HuH-7.5 (cell line): ENCODE data around the gene PA2G4.
A peak's percentile ranks its signal among the peaks of the same experiment; 100 is the strongest.
"Not testable (repeated sequence)": the region's sequence is repeated elsewhere in the genome, so short reads cannot be mapped to it uniquely, and the experiment has no call there.

Experiments
- DNase-seq: peaks from one replicate; pipeline ENCODE4 v3.0.0; 2011; ENCODE audit warnings: low spot score

Gene PA2G4

DNA sequence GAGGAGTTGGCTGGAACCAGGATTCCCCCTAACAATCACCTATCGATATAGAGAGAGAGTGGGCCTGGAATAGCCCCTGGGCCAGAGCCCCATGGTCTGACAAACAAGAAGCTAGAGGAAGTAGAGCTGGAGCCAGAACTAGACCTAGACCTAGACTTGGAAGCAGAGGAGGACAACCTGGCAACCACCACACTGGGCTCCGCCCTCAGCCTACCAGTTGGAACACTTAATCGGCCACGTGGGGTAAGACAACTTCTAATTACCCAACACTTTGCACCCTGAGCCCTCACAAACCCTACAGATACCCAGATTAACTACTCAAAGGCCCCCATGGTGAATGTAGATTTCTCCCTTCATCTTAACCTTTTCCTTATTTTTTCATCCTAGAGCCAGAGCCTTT is 4.6 kb upstream of the PA2G4 start:
- DNase-seq: no peak

GRCh38 chr12:56101045-56101444 is 3.3 kb upstream of the PA2G4 start:
- no peak for DNase-seq

DNA sequence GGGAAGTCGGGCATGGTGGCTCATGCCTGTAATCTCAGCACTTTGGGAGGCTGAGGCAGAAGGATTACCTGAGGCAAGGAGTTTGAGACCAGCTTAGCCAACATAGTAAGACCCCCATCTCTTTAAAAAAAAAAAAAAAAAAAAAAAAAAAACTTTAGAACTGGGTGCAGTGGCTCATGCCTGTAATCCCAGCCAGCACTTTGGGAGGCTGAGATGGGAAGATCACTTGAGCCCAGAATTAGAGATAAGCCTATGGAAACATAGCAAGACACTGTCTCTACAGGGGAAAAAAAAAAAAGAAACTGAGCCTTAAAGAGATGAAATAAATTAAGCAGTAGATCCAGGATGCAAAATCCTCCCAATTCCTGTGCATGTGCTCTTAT is 1.7 kb upstream of the PA2G4 start:
- no peak for DNase-seq

- DNase-seq: no peak
Observed at GRCh38 chr12:56103066-56103711, 1.2 kb upstream of the PA2G4 start.

- no peak for DNase-seq
Observed at GRCh38 chr12:56103823-56104108, 593 bp upstream of the PA2G4 start.

GRCh38 chr12:56104815-56105608 is 653 bp downstream of the PA2G4 start:
- DNase-seq: no peak

DNA sequence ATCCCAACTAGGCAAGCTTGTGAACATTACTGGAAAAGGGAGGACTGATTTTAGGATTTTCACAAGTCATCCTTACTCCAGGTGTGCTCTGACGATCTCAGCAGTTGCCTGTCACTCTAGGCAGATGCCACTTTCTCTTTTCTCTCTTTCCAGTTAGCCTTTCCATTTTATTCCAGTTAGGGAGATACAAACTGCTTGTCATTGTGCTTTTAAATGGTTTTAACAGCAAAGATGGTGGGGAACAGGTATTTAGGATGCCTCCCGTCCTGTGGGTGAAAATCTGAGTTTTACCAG is 1.2 kb downstream of the PA2G4 start:
- no peak for DNase-seq

GRCh38 chr12:56107242-56107641 is 2.9 kb downstream of the PA2G4 start:
- DNase-seq: no peak

DNA sequence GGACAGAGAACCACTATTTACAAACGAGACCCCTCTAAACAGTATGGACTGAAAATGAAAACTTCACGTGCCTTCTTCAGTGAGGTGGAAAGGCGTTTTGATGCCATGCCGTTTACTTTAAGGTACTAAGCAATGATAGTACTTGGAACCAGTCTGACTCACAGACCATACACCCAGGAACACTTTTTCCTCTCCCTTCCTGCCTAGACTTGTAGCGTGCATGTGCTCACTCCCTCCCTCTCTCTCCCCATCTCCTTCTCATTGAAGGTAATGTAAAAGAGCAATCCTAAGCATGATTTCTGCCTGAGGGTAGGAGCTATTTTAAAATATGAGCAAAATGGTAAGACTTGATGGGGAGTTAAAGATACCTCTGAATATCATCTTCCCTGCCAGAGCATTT is 6.2 kb downstream of the PA2G4 start:
- DNase-seq: no peak

- no peak for DNase-seq
Observed at GRCh38 chr12:56114084-56114483, 9.7 kb downstream of the PA2G4 start.

GRCh38 chr12:56115329-56115728 is 11.0 kb downstream of the PA2G4 start:
- no peak for DNase-seq

DNA sequence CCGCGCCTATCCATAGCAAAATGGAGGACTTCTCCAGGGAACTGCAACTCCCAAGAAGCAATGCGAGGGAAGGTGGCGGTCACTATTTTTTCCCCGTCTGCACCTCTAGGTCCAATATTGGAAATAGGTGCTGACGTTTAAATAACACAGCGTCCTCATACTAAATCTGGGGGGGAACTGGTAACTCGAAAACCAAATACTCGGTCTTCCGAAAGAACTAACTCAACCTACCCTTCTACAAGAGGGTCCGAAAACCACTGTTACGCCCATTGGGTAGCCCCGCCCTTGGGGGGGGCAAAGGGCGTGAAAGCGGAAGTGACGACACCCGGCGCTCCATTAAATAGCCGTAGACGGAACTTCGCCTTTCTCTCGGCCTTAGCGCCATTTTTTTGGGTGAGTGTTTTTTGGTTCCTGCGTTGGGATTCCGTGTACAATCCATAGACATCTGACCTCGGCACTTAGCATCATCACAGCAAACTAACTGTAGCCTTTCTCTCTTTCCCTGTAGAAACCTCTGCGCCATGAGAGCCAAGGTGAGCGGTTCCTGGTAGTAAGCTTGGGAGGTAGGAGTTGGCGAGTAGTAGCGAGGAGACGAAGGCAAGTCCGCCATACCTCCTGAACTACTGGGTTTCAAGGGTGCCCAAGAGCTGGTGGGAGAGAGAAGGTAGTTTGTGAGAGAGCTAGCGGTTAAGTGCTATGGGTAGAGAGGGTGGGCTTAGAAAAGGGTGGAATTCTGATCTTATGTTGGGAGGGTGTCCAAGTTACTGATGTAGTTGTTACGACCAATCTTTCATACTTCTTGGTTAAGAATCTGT is 12.1 kb downstream of the PA2G4 start, which contains the start of gene RPL41:
Gene RPL41 (plus strand): TSS at position 367 of the 815 bp plus-strand sequence.
- DNase-seq: peak; percentile 59

DNA sequence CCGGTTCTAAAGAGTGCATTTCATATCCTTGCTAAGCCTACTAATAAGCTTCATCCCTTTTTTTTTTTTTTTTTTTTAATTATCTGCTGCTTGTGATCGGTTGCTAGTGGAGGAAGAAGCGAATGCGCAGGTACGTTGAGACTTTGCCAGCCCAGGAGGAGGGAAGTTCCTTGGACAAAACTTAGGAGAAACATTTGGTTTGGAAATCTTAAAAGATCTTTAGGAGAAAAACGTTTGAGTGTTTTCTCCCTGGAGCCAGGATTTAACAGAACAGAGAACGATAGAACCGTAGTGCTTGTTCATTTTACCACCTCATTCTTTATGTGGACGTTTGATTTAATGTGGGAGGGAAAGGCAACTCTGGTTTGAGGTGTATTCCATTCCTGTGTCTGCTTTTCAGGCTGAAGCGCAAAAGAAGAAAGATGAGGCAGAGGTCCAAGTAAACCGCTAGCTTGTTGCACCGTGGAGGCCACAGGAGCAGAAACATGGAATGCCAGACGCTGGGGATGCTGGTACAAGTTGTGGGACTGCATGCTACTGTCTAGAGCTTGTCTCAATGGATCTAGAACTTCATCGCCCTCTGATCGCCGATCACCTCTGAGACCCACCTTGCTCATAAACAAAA is 12.8 kb downstream of the PA2G4 start:
- not testable (repeated sequence) for DNase-seq

GRCh38 chr12:56117778-56118687 is 13.7 kb downstream of the PA2G4 start, which contains the start of gene ZC3H10:
Gene ZC3H10, plus strand, starts transcription at chr12:56118266. Its CDS starts 2,297 bp downstream, at chr12:56120563.
- peak; percentile 78 for DNase-seq

- DNase-seq: no peak
Observed at GRCh38 chr12:56118688-56119357, 14.5 kb downstream of the PA2G4 start.

DNA sequence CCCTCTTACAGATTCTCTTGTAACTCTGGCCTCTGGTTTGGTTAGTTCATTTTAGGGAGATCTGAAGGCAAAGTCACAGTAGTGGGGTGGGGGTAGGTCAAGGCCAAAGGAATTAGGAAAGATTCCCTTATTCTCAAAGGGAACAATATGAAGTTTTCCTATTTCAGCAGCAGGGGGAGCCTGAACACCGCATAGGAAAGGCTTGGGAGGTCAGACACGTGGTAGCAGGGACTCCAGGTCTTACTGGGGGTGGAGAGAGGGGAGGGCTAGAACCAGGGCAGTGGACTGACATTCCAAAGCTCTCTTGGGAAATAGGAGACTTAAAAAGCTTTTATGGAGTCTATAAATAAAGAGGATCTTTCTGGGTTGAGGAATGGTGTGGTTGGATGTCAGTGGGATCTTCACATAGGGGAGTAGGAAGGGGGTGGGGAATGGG is 15.0 kb downstream of the PA2G4 start:
- peak; percentile 95 for DNase-seq

GRCh38 chr12:56120158-56120846 is 15.9 kb downstream of the PA2G4 start:
- no peak for DNase-seq

DNA sequence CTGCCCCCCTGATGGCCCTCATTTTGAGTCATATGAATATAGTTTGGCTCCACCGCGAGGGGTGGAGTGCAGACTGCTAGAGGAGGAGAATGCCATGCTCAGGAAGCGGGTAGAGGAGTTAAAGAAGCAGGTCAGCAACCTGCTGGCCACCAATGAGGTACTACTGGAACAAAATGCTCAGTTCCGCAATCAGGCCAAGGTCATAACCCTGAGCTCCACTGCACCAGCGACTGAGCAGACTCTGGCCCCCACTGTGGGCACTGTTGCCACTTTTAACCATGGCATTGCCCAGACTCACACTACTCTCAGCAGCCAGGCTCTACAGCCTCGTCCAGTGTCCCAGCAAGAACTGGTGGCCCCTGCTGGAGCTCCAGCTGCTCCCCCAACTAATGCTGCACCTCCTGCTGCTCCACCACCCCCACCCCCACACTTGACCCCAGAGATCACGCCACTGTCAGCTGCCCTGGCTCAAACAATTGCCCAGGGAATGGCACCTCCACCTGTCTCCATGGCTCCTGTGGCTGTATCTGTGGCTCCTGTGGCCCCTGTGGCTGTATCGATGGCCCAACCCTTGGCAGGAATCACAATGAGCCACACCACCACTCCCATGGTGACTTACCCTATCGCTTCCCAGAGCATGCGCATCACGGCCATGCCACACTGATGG is 17.0 kb downstream of the PA2G4 start:
- no peak for DNase-seq

DNA sequence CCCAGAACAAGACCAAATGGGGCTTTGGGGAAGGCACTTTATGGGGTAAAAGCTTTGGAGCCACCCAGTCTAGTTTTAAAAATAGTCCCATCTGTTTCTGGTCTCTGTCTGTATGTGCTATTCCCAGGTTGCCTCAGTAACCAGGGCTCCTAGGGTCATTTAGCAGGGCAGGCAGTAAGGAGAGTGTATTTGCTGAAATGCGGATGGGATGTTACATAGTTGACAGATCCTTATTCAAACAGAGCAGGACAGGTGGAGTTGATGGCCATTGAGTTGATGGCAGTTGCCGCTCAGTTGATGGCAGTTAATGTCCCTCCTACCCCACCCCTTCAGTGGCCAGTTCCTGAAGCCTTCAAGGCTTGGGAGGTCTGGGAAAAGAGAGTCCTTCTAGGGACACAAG is 18.3 kb downstream of the PA2G4 start:
- DNase-seq: peak; percentile 49

GRCh38 chr12:56124133-56124532 is 19.8 kb downstream of the PA2G4 start:
- DNase-seq: no peak
